ENCODE results near the gene SPACDR.

Gene SPACDR

GRCh38 chr7:100413346-100413745, 50.7 kb downstream of the SPACDR start:
- H3K4me3 ChIP-seq (ENCODE audit: low read depth, low read length) = no peak overlapping the region
- TF ChIP-seq CTCF (IDR thresholded peaks at IDR 0.05; ENCODE audit: borderline replicate concordance, insufficient read depth, low read depth, low read length) = no peak

- no peak overlapping the region for H3K4me3 ChIP-seq (ENCODE audit: low read depth, low read length)
- TF ChIP-seq CTCF (IDR thresholded peaks at IDR 0.05; ENCODE audit: borderline replicate concordance, insufficient read depth, low read depth, low read length) = no peak
These were observed 53.0 kb downstream of the SPACDR start for GRCh38 chr7:100411101-100411500.

- TF ChIP-seq CTCF (IDR thresholded peaks at IDR 0.05; ENCODE audit: borderline replicate concordance, insufficient read depth, low read depth, low read length) = peak; percentile 61; the same call in 1 of the 2 replicates
- H3K4me3 ChIP-seq (ENCODE audit: low read depth, low read length) = no peak overlapping the region
These were observed 56.5 kb downstream of the SPACDR start for GRCh38 chr7:100407285-100408180.

- no peak for TF ChIP-seq CTCF (IDR thresholded peaks at IDR 0.05; ENCODE audit: borderline replicate concordance, insufficient read depth, low read depth, low read length)
- H3K4me3 ChIP-seq (ENCODE audit: low read depth, low read length) = no peak overlapping the region
These were observed 57.3 kb downstream of the SPACDR start for GRCh38 chr7:100406767-100407166.
